HG02885 (cell line): ENCODE results near the gene SLC6A3.
"Not testable (repeated sequence)": the region's sequence is repeated elsewhere in the genome, so short reads cannot be mapped to it uniquely, and the experiment has no call there.

Experiments
- ATAC-seq: cut with Tn5 transposase; IDR thresholded peaks from one replicate; pipeline ENCODE4 v1.9.1; 2021; ENCODE audit warnings: mild to moderate bottlenecking; ENCODE audit not compliant: unreplicated experiment, poor library complexity

Gene SLC6A3

DNA sequence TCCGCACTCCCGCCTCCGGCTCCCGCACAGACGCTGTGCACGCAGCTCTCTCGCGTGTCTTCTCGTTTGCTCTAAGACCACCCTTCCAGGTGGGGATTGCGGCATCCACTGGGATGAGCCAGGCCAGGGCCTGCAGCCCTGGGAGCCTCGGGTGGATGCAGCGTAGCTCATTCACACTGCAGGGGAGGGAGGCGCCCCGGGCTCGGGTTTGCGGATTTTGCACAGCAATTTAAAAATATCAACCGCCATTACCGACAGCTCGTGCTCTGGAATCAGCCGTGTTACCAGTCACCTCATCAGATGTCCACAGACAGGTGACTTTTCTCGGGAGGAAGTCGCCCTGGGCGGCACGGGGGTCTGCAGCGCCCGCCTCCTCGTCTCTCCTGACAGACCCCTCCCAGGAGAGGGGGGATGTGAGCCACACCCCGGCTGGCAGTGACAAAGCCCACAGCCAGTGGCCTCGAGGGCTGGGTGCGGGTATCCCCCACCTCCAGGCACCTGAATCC is 20.8 kb upstream of the SLC6A3 start:
- ATAC-seq, result no peak

DNA sequence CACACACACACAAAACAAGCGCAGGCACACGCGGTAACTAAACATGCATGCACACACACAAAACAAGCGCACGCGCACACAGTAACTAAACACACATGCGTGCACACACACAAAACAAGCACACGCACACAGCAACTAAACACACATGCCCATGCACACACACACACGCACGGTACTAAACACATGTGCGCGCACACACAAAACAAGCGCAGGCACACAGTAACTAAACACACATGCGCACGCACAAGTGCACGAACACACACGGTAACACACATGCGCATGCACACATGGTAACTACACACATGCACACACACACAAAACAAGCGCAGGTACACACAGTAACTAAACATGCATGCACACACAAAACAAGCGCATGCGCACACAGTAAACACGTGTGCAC is 19.9 kb upstream of the SLC6A3 start:
- no peak for ATAC-seq

DNA sequence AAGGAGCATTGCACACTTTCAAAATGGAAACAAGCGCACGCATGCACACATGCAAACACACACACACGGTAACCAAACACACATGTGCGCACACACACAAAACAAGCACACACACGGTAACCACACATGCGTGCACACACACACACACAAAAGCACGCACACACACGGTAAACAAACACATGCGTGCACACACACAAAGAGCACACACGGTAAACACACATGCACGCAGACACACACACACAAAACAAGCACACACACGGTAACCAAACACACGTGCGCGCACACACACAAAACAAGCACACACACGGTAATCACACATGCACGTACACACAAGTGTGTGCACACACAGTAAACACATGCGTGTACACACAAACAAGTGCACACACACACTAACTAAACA is 19.3 kb upstream of the SLC6A3 start:
- no peak for ATAC-seq

DNA sequence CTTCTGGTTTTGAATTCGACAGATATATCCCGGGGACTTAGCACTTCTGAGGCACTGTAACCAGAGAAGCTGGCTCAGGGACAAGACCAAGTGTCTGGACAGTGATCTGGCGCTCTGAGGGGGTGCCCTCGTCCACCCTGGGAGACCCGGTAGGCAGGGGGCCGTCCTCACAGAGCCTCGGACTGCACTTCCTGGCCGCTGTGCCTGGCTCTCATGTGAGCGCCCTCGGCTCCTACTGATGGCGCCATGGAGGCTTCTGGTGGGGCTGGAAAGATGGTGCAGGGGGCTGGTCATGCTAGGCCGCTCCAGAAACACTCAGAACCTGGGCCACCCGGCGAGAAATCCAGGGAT is 18.8 kb upstream of the SLC6A3 start:
- ATAC-seq, result no peak

DNA sequence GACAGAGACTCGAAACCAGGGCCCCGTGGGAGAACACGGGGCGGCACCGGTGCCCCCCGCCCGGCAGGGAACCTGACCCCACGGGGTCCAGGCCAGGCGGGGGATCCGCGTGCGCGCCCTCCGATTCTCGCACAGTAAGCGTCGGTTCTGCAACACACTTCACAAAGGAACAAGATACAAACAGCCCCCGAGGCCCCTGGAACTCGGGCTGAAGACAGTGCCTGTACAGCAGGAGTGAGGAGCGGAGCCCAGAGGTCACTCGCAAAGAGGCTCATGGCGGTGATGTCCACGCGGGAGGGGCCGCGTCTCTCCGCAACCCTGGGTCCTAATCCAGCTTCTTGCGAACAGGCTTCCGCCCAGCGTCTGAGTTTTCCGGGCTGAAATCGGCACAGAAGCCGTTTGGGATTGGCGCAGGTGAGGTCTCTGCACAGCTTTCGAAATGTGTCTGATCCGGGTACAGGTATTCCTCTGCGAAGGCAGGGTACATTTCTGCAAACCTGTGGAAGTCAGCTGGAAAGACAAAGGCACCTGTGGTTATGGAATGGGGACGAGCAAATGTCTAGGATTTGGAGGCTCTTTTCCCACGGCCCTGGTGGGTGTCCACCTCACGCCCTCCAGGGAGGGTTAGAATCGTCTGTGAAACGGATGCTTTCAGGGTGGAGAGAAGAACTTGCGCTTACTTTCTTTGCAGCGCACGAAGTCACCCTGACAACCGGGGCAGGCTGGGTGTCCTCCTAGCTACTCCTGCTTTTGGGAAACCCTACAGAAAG is 18.3 kb upstream of the SLC6A3 start:
- ATAC-seq, result no peak

DNA sequence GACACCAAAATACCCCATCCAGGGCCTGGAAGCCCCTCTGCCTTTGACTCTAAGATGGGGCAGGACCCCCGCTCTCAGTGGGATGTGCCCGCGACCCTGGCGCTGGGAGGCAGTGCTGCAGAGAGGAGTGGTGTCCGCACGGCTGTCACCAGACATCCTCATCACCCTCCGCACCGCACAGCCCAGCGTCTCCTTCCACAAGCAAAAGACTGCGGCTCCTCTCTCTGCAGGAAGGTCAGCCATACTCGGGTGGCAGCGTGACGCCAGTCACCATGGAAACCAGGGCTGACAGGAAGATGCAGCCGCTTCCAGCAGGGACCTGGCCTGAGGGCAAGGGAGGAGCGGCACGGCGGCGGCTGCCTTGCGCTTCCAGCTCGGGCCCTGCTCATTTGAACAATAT is 17.1 kb upstream of the SLC6A3 start:
- no peak for ATAC-seq

DNA sequence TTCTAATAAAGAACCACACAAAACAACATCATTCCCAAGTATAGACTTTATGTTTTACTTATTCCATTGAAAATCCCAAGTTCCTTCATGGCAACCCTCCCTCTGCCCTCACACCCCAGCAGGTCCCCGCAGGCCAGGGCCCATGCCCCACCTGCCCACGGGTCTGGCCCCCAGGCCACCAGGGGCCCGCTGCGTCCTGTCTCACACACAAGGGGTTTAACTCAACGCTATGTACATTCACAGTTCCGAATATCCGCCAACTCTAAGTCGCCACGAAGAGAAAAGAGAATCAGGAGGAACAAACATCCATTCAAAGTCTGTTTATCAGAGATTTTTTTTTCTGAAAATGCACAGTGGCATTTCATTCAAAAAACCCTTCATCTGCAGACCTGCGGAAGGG is 16.2 kb upstream of the SLC6A3 start:
- no peak for ATAC-seq

DNA sequence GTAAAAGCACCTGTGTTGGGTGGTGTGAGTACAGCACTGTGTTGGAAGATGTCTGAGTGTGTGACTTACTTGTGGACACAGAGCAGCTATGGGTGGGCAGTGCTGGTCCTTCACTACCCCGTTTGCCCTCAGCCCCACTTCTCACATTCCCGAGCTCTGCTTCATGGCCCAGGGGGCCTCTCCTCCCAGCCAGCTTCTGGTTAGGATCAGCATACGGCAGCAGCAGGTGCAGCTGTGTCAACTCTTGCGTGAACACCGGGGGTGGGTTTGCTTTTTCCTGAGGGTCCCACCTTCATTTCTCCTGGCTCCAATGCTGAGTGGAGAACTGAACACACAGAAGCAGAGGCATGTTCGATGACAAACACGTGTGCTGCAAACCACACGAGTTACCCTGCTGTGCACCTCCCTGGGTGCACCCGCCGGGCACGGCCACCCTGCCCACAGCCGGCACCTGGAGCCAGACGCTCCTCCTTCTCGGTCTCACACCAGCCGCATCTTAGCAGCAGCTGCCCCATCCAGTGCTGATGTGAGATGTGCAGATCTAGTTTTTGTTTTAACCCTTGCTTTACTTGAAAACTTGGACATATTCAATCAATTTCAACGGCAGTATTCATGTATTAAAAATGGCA is 14.9 kb upstream of the SLC6A3 start:
- no peak for ATAC-seq

DNA sequence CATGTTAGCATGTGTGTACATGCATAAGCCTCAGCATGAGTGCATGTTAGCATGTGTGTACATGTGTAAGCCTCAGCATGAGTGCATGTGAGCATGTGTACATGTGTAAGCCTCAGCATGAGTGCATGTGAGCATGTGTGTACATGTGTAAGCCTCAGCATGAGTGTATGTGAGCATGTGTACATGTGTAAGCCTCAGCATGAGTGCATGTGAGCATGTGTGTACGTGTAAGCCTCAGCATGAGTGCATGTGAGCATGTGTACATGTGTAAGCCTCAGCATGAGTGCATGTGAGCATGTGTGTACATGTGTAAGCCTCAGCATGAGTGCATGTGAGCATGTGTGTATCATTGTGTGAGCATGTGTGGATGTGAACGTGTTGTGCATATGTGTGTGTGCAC is 14.2 kb upstream of the SLC6A3 start:
- ATAC-seq, result not testable (repeated sequence)

DNA sequence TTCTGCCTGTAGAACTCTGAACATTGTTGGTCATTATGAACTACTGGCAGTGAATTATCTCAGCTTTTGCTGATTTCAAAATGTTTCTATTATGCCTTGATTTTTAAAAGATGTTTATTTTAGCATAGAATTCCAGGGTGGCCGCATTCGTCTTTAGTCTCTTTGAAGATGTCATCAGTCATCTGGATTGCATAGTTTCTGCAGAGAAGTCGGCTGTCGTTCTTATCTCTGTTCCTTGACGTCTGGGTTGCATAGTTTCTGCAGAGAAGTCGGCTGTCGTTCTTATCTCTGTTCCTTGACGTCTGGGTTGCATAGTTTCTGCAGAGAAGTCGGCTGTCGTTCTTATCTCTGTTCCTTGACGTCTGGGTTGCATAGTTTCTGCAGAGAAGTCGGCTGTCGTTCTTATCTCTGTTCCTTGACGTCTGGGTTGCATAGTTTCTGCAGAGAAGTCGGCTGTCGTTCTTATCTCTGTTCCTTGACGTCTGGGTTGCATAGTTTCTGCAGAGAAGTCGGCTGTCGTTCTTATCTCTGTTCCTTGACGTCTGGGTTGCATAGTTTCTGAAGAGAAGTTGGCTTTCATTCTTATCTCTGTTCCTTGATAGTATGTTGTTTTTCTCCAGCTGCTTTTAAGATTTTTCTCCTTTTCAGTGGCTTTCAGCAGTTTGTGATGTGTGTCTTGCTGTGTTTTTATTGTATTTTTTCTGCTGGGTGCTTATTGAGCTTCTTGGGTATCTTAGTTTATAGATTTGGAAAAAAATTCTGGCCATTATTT is 11.1 kb upstream of the SLC6A3 start:
- ATAC-seq, result not testable (repeated sequence)

DNA sequence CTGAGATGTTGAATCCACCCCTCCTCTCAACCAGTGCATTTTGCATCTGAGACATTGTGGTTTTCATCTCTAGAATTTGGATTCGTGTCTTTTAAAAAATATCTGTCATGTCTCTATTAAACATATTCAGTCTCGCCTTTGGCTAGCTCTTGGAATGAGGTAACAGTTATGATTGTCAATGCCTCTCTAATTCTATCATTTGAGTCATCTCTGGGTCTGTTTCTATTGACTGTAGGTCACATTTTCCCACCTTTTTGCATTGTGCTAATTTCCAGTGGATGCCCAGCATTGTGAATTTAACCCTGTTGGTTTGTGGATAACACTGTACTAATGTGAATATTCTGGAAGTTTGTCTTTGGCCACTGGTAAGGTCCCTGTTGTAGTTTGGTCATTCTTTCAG is 8.4 kb upstream of the SLC6A3 start:
- no peak for ATAC-seq

DNA sequence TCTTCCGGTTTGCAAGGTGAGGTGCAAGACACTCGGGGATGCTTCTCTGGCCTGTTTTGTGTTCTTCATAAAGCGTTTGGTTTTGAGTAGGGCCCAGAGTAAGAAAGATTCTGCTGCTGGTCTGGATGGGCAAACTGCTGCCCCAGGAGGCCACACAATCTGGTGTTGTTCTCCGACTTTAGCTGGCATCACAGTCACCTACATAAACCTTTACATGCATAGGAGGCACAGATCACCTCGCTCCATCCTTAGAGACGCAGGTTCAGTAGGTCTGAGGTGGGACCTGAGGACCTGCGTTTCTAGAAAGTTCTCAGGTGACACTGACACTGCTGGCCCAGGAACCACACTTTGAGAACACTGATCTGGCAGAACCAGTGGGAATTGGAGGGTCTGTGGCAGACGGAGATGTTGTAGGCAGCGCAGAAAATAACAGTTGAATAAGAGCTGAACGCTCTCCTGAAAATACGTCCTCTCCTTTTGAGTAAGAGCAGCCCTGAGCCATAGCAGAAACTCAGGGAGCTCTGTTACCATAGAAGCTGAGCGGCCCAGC is 3.9 kb upstream of the SLC6A3 start:
- ATAC-seq, result no peak

DNA sequence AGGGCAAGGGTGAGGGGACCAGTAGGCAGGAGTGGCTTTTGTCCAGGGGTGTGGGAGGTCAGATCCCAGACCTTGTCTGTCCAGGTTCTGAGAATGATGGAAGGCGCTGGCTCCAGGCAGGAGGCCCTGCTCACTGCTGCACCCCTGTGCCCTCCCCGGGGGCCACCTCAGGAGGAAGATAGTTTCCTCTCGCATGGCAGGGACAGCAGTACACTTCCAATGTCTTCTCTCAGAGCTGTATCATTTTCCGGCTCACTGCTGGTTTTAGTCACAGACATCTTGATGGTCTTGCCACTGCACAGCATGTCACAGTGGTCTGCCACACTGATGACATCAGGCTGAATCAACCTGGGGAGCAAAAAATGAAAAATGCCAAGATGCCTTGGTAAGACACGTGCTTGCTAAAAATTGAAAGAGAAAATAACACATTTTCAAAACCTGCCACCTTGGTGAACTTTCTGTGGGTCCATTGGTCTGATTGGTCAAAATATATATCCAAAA is 3.3 kb upstream of the SLC6A3 start:
- no peak for ATAC-seq

DNA sequence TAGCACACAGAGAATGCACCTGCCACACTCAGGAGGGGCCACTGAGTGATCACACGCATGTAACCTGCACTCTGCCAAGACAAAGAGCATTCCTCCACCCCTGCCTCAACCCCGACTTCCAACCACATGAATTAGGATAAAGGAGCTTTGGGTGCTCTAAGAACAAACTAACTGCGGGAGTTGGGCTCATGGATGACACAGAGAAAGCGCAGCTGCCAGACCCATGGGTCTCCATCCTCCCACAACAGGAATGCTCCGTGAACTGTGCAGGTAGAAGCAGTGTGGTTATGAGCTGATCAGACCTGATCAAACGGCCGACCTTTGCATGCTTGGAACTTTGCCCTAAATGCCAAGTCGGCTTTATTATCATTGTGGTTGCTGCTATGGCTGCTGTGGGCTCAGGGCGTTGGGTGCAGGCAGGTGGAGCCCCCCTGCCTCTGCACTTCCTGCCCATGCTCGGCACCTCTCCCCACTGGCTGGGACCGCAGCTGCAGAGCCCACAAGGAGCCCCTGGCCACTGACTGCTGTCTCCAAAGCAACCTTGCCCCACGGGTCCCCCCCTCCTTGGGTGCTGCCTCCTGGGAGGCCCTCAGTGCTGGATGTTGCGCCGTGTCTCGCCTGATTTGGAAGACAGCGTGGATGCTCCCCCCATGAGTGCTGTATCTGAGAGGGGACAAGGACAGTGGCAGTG is 2.6 kb upstream of the SLC6A3 start:
- no peak for ATAC-seq

DNA sequence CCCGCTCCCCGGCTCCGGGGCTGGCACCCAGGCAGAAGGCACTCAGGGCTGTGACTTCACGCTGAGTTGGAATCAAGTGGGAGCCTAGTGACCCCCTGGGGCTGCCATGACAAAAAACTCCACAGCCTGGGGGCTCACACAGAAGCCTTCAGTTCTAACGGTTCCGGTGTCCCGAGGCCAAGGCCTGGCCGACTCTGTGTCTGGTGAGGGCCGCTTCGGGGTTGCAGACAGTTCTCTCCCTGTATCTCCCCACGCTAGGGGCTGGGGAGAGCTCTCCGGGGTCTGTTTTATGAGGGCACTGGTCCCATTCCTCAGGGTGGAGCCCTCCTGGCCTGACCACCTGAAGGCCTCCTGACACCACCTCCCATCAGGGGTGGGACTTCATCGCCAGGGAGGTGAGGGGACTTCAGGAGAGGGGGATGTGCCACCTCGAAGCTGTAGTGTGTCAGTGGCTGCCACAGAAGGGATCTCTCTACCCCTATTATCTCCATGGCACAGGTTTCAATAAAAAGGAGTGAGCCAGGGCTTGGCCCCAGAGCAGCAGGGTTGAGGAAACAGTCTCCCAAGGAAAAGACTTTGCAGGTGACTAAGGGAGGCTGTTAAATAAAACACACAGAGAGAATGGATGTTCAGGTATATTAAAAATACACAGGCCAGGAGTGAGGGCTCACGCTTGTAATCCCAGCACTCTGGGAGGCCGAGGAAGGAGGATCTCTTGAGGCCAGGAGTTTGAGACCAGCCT is 1.5 kb upstream of the SLC6A3 start:
- ATAC-seq, result no peak

DNA sequence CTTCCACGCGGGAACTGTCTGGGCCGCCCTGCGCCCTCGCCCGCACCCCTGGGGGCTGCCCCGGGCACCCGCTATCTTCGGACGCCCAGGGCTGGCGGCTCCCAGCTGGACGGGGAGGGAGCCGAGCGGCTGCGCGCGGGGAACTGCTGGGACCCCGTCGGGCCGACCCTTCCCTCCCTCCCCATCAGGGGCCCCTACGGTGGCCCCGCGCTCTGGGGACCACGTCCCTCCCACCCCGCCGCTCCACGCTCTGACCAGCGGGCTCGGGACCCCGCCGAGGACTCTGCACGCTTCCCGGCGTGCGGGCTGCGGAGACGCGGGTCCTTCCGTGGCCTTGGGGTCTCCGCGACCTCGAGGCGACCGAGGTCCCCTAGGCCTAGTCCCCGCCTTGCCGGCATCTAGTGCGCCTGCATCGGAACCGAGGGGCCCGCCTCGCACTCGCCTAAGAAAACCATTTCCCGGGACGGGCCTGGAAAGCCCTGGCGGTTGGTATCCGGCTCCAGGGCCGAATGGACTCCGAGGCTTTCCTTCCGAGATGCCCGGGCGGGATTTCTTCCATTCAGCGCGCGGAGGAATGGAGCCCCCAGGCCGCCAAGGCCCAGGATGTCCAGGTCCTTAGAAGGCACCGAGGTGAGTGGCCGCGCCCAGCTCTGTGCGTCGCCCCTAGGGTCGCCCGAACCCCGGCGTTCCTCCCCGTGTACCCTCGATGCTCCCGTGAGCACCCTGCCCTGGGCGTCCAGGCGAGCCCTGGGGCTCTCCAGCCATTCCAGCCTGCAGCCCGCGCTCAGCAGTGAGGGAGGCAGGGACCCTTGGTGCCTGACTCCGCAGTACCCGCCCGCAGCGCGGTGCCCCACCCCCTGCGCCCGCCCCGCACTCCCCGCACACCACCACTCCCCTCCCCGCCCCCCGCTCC is 705 bp upstream of the SLC6A3 start:
- ATAC-seq, result no peak

DNA sequence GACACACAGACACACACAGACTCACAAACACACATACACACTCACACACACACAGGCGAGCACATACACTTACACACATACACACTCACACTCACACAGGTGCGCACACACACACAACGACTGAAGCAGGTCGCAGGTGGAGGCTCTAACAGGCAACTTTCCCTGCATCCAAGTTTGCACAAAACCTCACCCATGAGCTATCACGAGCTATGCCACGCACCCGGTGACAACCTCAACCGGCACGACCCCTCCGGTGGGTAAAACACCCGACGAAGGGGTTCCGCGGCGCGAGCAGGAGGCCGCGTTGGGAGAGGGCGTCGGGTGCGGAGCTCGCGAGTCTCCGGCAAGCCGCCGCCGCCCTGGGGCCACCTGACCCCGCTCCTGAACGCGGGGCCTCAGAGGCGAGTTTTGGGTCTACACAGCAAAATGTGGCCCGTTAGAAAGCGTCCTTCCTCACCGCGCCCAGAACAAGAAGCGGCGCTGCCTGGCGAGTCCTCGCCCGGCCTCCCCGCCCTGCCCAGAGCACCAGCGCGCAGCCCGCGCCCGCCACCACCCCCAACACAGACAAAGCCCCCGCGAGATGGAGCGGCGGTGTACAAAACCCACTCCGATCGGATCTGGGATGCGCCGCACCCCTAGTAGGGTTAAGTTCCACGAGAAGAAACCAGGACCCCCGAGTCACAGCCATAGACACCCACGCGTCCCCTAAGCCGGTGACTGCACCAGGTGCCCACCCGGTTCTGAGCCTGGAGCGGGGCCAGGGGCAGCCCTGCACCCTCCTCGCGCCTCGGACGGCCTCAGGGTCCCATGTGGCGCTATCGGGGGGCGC is 665 bp downstream of the SLC6A3 start:
- ATAC-seq, result no peak

DNA sequence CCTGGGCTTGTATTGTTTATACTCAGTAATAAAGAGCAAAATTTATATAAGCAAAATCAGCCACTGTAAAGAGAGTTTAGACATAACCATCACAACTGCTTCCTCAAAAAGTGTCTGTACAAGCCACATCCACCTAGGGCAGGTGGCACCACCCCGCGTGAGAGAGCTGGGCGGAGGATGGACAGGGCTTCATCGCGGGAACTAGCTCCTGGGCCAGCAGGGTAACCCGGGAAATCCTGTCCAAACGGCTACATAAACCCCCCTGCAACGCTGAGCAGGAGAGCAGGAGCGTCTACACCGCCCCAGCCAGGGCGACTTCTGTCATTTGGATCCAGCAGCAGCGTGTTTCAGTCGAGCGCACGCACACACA is 1.3 kb downstream of the SLC6A3 start:
- ATAC-seq, result no peak
